Inflammatory macrophage (primary cell): ENCODE measurements around the gene SAE1.
"Not testable (repeated sequence)": the region's sequence is repeated elsewhere in the genome, so short reads cannot be mapped to it uniquely, and the experiment has no call there.

ENCODE experiments used
- DNase-seq, 2 donors: peaks; one replicate each; pipeline ENCODE4 v3.0.0-alpha.2; 2020 to 2022
- total RNA-seq, 18 experiments: gene quantifications; one replicate each; lab custom pipeline; 2026; ENCODE audit warnings: mixed read lengths in 6 of 18, inconsistent platforms in 2 of 18; lab: John Stamatoyannopoulos, UW

The SAE1 gene
- total RNA-seq: 25.5 to 94.9 (median 76.6) reads per million in 18 experiments

- peak; percentile 96 to 98 for DNase-seq
Observed at GRCh38 chr19:47130589-47131227, at the start of gene SAE1. Gene SAE1 (plus strand): TSS chr19:47130835. CDS start chr19:47130931, 96 bp downstream.

- DNase-seq: no peak
Observed at GRCh38 chr19:47081095-47081494, 49.5 kb upstream of the SAE1 start.

- no peak for DNase-seq
Observed at GRCh38 chr19:47082493-47082892, 48.1 kb upstream of the SAE1 start.

- DNase-seq: no peak
Observed at GRCh38 chr19:47084879-47085439, 45.7 kb upstream of the SAE1 start.

- no peak for DNase-seq
Observed at GRCh38 chr19:47086280-47086679, 44.4 kb upstream of the SAE1 start.

DNA sequence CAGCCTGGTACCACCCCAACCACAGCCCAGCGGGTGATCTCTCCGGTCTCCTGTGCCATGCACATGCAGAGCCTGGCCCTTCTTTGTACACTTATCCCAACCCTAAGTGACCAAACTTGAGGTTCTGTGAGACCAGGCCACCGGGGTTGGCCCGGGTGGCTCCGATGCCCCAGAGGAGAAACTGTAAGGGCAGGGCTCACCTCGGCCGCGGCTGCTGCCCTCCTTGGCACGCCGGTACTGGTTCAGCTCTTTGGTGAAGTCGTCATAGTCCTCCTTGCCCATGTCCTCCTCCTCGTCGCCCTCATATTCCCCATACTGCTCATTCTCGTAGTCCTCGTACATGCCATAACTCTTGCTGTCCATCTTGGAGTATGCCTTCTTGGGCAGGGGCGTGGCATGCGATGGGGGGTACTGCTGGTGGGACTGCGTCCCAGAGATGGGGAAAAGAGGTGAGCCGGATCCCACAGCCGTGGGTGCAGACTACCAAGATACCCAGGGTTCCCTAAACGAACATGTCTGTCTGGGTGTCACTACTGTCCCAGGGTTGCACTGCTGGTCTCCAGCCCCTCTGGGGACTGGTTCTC is 40.8 kb upstream of the SAE1 start:
- no peak for DNase-seq

DNA sequence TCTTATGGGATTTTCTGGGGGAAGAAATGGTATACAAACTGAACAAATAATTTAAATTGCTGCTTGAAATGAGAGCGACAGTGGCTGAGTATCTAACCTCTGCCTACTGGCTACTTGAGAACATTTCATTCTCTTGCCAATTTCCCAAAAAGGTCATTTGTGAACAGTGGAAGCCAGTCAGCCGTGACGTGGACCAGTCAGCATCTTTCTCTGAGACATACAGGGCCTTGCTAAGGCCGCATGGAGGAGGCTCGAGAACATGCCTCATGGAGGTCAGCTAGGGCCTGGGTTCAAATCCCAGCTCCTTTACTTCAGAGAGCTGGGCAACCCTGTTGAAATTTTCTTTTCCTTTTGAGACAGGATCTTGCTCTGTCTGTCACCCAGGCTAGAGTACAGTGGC is 37.4 kb upstream of the SAE1 start:
- no peak for DNase-seq

DNA sequence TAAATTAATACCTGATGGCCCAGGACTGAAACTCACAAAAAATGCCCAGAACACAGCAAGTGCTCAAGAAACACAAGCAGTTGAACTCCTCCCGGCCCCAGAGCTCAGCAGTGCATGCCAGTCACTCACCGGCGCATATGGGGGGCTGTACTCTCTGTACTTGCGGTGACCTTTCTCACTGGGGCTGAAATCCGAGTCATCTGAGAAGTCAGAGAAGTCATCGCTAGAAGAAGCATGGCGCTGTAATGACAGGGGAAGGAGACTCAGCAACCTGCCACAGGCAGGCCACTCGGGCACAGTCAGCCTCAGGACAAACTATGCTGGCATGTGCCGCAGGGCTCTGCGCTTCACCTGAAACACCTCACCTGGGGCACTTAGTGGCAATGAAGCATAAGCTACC is 36.8 kb upstream of the SAE1 start:
- peak in 1 of 2 donors; percentile 12 for DNase-seq

DNA sequence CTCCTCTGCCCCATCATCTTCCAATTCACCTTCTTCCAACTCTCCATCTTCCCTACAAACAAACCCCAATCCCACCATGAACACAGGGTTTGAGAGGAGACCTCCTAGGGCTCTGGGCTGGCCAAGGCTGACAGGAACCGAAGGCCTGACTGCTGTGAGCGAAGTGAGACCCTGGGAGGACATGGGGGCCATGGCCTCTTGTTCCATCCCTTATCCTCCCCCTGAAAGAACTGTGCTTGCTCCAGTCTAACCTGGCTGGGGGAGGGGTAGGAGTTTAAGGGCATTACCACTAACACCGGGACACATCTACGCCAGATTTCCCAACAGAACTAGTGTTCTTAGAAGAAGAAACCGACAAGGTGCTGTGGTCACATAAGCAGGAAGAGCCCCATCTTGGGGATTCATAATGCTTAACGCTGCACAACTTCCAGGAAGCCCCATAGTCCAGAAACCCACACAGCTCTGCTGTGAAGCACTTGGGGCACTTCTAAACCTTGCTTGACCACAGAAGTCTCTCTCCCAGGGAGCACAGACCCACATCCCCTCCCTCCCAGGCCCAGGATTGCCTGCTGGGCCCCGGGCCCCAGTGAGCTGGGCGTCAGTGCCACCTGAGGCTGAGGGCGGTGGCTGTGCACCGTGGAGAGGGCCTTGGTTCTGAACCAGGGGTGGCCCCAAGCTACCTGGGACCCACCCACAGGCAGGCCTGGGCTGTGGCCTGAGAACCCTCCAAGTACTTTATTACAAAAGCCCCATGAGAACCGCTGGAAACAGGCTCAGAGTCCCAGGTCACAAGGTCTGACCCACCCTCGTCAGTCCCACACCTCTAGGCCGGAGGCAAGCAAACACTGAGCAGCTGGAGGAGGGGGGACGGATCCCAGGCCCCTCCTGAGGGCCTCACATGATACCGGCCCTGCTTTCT is 35.8 kb upstream of the SAE1 start:
- peak; percentile 18 to 80 for DNase-seq

DNA sequence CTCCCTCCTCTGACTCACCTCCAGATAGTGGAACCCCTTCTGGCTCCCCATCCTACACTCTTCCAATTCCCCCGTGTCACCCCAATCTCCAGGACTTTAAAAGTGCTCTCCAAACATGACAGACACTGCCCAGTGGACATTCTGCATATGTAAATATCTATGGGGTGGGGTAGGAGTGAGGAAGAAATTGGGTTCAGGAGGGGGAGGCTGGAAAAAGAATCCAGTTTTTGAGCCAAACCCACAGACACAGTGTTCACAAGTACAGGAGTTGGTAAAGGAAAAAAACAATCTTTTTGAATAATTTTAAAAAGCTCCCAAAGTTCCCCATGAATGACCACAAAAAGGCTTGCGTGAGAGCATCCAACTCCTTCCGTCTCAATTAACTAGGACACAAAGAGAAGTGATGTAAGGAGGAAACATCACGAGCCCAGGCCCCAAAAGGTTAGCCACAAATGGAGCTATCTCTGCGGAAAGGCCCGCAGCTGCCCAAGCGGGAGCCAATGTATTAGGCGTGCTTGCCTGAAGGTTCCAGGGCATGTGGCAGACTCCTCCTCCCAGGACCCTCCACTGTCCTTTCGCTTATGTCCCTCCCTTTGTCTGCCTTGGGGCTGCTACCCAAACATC is 35.0 kb upstream of the SAE1 start:
- peak; percentile 61 to 92 for DNase-seq

DNA sequence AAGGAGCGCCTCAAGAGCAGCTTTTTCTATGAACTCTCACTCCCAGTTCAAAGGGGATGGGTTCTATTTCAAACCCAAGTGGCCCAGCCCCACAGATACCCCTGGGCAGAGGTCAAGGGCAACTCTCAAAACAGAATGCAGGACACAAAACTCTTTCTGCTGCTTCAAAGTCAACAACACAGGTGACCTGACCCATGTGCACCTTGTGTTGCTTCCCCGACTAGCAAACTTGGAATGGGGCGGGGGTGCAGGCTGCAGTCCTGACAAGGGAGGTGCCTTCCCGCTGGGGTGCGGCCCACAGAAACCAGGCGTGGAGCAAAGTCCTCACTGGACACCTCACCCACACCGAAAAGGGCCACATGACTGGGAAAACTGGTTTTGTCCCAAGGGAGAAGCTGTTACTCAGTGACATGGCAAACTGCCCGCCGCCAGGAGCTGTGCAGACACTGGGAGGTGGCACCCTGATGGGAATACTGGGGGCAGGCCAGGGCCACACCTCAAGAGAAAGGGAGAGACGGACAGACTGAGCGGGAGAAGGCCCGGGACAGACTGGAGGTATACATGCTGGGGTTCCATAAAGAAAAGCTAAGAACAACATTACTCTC is 34.4 kb upstream of the SAE1 start:
- no peak for DNase-seq

GRCh38 chr19:47096721-47097120 is 33.9 kb upstream of the SAE1 start:
- peak in 1 of 2 donors; percentile 70 for DNase-seq

- peak; percentile 77 to 92 for DNase-seq
Observed at GRCh38 chr19:47097396-47098201, 33.0 kb upstream of the SAE1 start.

GRCh38 chr19:47098608-47099007 is 32.0 kb upstream of the SAE1 start:
- DNase-seq: no peak

DNA sequence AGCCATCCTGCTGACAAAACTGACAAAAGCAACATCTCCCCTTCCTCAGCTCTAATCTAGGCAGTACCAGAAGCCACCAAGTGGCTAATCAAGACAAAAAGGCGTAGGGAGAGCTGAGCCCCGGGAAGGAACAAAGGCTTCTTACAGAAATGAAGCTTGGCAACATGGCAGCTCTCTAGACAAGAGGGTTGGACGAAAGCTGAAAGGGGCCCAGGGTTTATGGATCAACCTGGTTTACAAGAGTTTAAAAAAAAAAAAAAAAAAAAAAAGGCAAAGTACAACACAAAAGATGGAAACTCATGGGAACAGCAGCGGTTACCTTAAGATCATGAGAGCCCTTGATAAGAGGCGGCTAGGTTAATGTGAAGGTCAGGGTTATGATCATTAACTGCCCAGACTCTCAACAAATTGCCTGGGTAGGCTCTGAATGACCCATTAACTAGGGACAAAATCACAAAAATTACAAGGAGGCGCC is 31.0 kb upstream of the SAE1 start:
- no peak for DNase-seq

- no peak for DNase-seq
Observed at GRCh38 chr19:47100290-47100689, 30.3 kb upstream of the SAE1 start.

- not testable (repeated sequence) for DNase-seq
Observed at GRCh38 chr19:47101116-47101515, 29.5 kb upstream of the SAE1 start.

DNA sequence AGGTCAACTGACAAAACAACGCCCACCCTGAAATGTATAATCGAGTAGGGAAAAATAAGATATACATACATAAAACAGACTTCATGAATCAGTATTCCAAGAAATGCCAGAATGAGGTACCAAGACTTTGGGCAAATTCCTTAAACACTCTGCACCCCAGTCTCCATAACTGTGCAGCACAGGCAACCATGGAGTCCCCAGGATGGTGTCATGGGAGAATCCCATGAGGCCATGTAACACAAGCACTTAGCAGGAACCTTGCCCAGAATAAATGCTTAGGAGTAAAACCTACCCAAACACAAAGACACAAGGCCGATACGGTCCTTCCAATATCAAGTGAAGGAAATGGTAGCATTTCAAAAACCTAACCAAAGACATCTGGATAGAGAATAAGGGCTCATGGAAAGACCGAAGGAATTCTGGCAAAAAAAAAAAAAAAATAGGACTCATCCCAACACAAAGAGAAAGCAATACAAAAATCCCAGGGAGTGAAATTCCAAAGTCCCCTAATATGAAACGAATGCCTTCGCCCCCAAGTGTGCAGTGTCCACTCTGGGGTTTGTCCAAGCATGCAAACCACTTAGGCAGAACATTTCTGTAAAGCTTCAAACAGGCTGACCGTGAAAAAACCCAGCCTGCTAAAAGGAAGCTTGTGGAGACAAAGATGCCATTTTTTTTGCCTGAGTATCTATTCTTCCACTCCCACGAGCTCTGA is 28.1 kb upstream of the SAE1 start:
- DNase-seq: no peak

DNA sequence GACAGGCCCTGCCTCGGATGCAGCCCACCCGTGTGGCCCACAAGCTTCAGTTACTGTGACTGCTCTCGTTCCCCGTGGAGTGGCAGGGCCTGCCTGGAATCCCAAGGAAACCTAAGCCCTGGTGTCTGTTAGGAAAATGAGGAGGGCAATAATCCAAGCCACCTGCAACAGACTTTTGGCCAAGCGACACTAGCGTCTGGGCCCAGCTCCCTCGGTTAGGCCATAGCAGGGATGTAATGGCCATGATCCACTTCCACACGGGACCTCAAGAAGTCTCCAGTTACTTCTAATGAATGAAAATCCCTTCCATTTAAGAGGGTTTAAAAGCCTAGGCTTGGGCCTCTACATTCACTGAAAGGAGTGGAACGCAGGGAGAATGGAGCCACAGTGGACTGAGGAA is 26.0 kb upstream of the SAE1 start:
- no peak for DNase-seq

DNA sequence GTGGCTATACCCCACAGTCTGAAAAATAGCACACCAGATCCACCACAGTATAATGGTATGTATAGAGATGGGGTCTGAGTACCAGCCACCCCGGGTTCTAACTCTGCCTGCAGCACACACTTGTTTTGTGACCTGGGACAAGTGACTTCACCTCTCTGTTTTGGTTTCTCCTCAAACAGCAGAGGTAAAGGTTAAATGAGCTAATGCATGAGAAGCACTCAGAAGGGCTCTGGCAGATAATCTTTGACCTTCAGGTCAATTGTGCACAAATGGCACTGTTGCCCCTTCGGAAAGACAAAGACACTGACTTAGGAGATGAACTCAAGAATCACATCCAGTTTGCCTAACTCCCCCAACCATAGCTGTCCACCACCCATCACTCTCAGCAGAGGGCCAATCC is 24.8 kb upstream of the SAE1 start:
- no peak for DNase-seq

- DNase-seq: peak; percentile 25 to 40
Observed at GRCh38 chr19:47106821-47107201, 23.8 kb upstream of the SAE1 start.
